ENCODE measurements around the gene CACNB2.

Gene CACNB2

GRCh38 chr10:18474118-18474455 lies 333.9 kb downstream of the CACNB2 start:
- DNase-seq: no peak
- Mint-ChIP-seq H3K27me3 (ENCODE audit: low read depth, poor library complexity) (peaks cover 8% of the 10 kb centered on the region), H3K36me3 (ENCODE audit: low read depth) (no peaks in the 10 kb centered on the region), H3K4me3 (no peak overlapping the region), H3K9me3 (no peaks in the 10 kb centered on the region), H3K4me1 (no peaks in the 10 kb centered on the region), H3K27ac (no peak overlapping the region)
- TF ChIP-seq CTCF (IDR thresholded peaks at IDR 0.05): no peak

- DNase-seq: no peak
- Mint-ChIP-seq H3K4me1 (no peaks in the 10 kb centered on the region), H3K9me3 (no peaks in the 10 kb centered on the region), H3K27me3 (ENCODE audit: low read depth, poor library complexity) (peaks cover 8% of the 10 kb centered on the region), H3K27ac (no peak overlapping the region), H3K36me3 (ENCODE audit: low read depth) (no peaks in the 10 kb centered on the region), H3K4me3 (no peak overlapping the region)
- no peak for TF ChIP-seq CTCF (IDR thresholded peaks at IDR 0.05)
Measured at GRCh38 chr10:18476076-18476647, 335.9 kb downstream of the CACNB2 start.

- DNase-seq: no peak
- no peak overlapping the region for H3K4me3 Mint-ChIP-seq
Measured at GRCh38 chr10:18478354-18478753, 338.1 kb downstream of the CACNB2 start.

GRCh38 chr10:18479502-18479901 lies 339.3 kb downstream of the CACNB2 start:
- no peaks in the 10 kb centered on the region for H3K4me1 Mint-ChIP-seq
- no peaks in the 10 kb centered on the region for H3K9me3 Mint-ChIP-seq
- no peak overlapping the region for H3K4me3 Mint-ChIP-seq
- DNase-seq: no peak
- H3K27me3 Mint-ChIP-seq (ENCODE audit: low read depth, poor library complexity): peaks cover 3% of the 10 kb centered on the region
- H3K36me3 Mint-ChIP-seq (ENCODE audit: low read depth): no peaks in the 10 kb centered on the region
- H3K27ac Mint-ChIP-seq: no peak overlapping the region
- TF ChIP-seq CTCF (IDR thresholded peaks at IDR 0.05): no peak

More at GRCh38 chr10:18478354-18478753, 338.1 kb downstream of the CACNB2 start:
- no peaks in the 10 kb centered on the region for H3K4me1 Mint-ChIP-seq
- H3K27me3 Mint-ChIP-seq (ENCODE audit: low read depth, poor library complexity): peaks cover 8% of the 10 kb centered on the region
- no peak overlapping the region for H3K27ac Mint-ChIP-seq
- no peaks in the 10 kb centered on the region for H3K9me3 Mint-ChIP-seq
- no peaks in the 10 kb centered on the region for H3K36me3 Mint-ChIP-seq (ENCODE audit: low read depth)
- TF ChIP-seq CTCF (IDR thresholded peaks at IDR 0.05): no peak

- no peaks in the 10 kb centered on the region for H3K4me1 Mint-ChIP-seq
Measured at GRCh38 chr10:18483516-18484186, 343.4 kb downstream of the CACNB2 start.

More at GRCh38 chr10:18483516-18484186, 343.4 kb downstream of the CACNB2 start:
- Mint-ChIP-seq H3K4me3 (no peak overlapping the region), H3K27ac (no peak overlapping the region), H3K36me3 (ENCODE audit: low read depth) (no peaks in the 10 kb centered on the region), H3K9me3 (no peaks in the 10 kb centered on the region), H3K27me3 (ENCODE audit: low read depth, poor library complexity) (peaks cover 4% of the 10 kb centered on the region)
- TF ChIP-seq CTCF (IDR thresholded peaks at IDR 0.05): no peak
- no peak for DNase-seq
